ENCODE results near the gene ZSWIM5.
"Not testable (repeated sequence)": the region's sequence is repeated elsewhere in the genome, so short reads cannot be mapped to it uniquely, and the experiment has no call there.

The ZSWIM5 gene

DNA sequence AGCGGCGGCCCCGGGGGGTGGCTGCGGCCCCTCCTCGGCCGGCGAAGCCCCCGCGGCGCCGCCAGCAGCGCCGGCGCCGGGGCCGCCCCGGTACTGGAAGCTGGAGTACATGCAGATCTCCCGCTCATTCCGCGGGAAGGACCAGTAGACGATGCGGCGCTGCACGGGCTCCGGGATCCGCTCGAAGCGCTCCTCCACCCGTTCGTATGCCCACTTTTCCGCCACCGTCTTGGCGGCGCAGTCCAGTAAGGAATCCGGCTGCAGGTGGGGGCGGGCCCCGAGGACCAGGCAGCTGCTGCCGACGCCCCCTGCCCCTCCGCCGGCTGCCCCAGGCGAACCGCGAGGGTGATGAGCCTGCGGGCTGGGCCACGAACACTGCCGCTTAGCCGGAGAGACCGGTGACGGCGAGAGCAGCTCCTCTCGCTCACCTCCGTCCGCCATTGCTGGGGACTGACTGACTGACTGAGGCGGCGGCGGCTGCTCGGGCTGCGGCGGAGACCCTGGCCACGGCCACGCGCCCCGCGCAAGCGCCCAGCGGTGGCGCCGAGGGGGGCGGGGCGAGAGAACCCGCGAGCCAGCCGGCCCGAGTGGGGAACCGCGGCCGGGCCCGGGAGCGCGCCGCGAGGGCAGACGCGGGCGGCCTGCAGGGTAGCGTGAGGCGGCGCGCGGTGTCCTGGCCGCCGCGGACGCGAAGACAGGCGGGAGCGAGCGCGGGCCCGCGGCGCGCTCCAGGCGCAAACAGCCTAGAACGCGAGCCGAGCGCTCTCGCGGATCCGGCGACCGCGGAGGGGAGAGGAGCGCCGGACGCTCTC, at the start of gene ZSWIM5:
Gene ZSWIM5, minus strand, starts transcription at position 696 of the 812 bp plus-strand sequence. Its CDS starts 255 bp downstream, at position 441.
- Mint-ChIP-seq H3K9me3 (no peaks in the 10 kb centered on the region), H3K36me3 (no peaks in the 10 kb centered on the region)

DNA sequence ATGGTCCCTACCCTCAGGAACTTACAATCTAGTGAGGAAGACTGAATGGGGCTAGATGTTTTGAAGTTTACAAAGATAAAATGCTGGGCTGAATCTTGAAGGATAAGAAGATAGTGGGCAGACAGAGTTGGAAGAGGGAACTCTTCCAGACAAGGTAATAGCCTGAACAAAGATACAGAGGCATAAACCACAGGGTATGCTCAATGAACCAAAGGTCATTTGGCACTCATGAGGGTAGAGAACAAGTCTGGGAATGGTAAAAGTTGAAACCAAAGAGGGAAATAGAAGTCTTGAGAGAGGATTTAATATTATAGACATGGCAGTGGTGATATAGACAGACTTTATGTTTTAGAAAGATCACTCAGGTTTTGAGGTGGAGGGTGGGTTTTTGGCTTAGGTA, 48.1 kb upstream of the ZSWIM5 start:
- peaks cover 13% of the 10 kb centered on the region for H3K36me3 Mint-ChIP-seq
- H3K4me3 Mint-ChIP-seq: no peak overlapping the region
- H3K27ac Mint-ChIP-seq: no peak overlapping the region
- H3K9me3 Mint-ChIP-seq: peaks cover 6% of the 10 kb centered on the region
- no peaks in the 10 kb centered on the region for H3K4me1 Mint-ChIP-seq
- H3K27me3 Mint-ChIP-seq: no peaks in the 10 kb centered on the region

More for the DNA sequence above, at the start of gene ZSWIM5:
- H3K27ac Mint-ChIP-seq: peak within 1 kb of the TSS; percentile 93
- no peaks in the 10 kb centered on the region for H3K27me3 Mint-ChIP-seq
- peaks cover 44% of the 10 kb centered on the region for H3K4me1 Mint-ChIP-seq
- H3K4me3 Mint-ChIP-seq: peak within 1 kb of the TSS; percentile 96

DNA sequence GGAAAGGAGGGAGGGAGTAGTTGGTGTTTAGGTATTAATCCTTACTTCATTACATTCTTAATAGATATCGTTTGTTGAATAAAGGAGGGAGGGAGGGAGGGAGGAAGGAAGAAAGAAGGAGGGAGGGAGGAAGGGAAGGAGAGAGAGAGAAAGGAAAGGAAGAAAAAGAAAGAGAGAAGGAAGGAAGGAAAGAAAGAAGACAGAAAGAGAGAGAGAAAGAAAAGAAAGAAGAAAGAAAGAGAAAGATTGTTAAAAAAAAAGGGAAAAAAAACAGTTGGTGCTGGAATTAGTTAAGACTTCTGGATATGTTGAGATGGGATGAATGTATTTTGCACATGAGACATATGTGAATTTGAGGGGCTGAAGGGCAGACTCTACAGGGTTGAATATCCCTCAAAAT, 44.1 kb upstream of the ZSWIM5 start:
- peak overlapping the region; percentile 88 for H3K27ac Mint-ChIP-seq
- peaks cover 4% of the 10 kb centered on the region for H3K9me3 Mint-ChIP-seq
- no peaks in the 10 kb centered on the region for H3K27me3 Mint-ChIP-seq
- H3K36me3 Mint-ChIP-seq: no peaks in the 10 kb centered on the region
- no peak overlapping the region for H3K4me3 Mint-ChIP-seq
- H3K4me1 Mint-ChIP-seq: peaks cover 20% of the 10 kb centered on the region

DNA sequence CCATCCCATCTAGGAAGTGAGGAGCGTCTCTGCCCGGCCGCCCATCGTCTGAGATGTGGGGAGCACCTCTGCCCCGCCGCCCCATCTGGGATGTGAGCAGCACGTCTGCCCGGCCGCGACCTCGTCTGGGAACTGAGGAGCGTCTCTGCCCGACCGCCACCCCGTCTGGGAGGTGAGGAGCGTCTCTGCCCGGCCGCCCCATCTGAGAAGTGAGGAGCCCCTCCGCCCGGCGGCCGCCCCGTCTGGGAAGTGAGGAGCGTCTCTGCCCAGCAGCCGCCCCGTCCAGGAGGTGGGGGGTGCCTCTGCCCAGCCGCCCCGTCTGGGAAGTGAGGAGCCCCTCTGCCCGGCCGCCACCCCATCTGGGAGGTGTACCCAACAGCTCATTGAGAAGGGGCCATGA, 41.6 kb upstream of the ZSWIM5 start:
- Mint-ChIP-seq H3K27ac (peak overlapping the region; percentile 60), H3K4me1 (peaks cover 22% of the 10 kb centered on the region)
- not testable (repeated sequence) for H3K36me3 Mint-ChIP-seq, H3K4me3 Mint-ChIP-seq, H3K27me3 Mint-ChIP-seq, H3K9me3 Mint-ChIP-seq

DNA sequence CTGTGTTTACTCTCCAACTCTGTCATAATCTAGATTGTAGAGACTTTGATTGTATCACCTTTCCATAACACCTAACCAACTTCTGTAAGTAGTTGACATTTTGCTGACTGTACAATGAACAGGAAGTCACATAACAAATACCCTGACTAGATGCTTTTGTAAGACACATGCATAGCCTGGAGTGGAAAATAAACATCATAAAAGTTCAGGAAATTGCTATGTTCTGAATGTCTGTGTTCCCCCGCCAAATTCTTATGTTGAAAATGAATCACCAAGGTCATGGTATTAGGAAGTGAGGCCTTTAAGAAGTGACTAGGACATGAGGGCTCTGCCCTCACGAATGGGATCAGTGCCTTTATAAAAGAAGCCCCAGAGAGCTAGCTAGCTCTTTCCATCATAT, 40.4 kb upstream of the ZSWIM5 start:
- Mint-ChIP-seq H3K27me3 (no peaks in the 10 kb centered on the region), H3K27ac (peak overlapping the region; percentile 99), H3K36me3 (peaks cover 2% of the 10 kb centered on the region)

DNA sequence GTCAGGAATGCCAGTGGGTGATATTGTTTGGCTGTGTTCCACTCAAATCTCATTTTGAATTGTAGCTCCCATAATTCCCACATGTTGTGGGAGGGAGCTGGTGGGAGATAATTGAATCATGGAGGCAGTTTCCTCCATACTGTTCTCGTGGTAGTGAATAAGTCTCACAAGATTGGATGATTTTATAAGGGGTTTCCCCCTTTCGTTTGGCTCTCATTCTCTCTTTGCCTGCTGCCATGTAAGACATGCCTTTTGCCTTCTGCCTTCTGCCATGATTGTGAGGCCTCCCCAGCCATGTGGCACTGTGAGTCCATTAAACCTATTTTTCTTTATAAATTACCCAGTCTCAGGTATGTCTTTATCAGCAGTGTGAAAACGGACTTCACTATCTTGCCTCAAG, 40.0 kb upstream of the ZSWIM5 start:
- H3K27me3 Mint-ChIP-seq: not testable (repeated sequence)

More for the DNA sequence above, 40.4 kb upstream of the ZSWIM5 start:
- Mint-ChIP-seq H3K4me1 (peaks cover 22% of the 10 kb centered on the region), H3K4me3 (peak overlapping the region; percentile 62), H3K9me3 (peaks cover 8% of the 10 kb centered on the region)

DNA sequence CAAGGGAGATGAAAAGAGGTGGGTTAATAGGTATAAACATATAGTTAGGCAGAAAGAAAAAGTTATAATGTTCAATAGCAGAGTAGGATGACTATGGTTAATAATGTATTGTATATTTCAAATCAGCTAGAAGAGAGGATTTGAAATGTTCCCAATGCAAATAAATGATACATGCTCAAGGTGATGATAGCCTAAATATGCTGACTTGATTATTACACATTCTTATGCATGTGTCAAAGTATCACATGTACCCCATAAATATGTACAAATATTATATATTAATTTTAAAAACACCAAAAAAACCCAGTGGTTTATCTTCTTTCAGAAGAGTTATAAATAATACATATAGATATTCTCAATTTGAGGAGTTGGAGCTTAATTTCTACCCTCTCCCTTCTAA, 38.3 kb upstream of the ZSWIM5 start:
- Mint-ChIP-seq H3K9me3 (peaks cover 8% of the 10 kb centered on the region), H3K4me3 (no peak overlapping the region), H3K27me3 (no peaks in the 10 kb centered on the region), H3K36me3 (peaks cover 2% of the 10 kb centered on the region), H3K4me1 (peaks cover 22% of the 10 kb centered on the region), H3K27ac (peak overlapping the region; percentile 11)

More for the DNA sequence above, 40.0 kb upstream of the ZSWIM5 start:
- Mint-ChIP-seq H3K27ac (peak overlapping the region; percentile 99), H3K4me3 (peak overlapping the region; percentile 62), H3K4me1 (peaks cover 22% of the 10 kb centered on the region)
- not testable (repeated sequence) for H3K36me3 Mint-ChIP-seq, H3K9me3 Mint-ChIP-seq

DNA sequence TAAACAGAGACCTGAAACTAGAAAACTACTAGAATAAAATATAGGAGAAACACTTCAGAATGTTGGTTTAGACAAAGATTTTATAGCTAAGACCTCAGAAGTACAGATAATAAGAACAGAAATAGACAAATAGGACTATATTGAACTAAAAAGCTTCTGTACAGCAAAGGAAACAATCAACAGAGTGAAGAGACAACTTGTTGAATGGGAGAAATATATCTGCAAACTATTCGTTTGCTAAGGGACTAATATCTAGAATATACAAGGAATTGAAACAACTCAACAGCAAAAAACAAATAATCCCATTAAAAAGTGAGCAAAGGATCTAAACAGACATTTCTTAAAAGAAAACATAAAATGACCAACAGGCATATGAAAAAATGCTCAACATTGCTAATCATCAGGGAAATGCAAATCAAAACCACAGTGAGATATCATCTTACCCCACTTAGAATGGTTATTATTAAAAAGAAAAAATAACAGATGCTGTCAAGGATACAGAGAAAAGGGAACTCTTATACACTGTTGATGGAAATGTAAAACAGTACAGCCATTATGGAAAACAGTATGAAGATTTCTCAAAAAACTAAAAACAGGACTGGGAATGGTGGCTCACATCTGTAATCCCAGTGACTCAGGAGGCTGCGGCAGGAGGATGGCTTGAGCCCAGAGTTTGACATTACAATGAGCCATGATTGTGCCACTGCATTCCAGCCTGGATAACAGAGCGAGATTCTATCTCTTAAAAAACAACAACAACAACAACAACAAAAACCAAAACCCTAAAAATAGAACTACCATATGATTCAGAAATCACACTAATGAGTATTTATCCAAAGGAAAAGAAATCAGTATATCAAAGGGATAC, 37.3 kb upstream of the ZSWIM5 start:
- peaks cover 8% of the 10 kb centered on the region for H3K9me3 Mint-ChIP-seq
- peaks cover 22% of the 10 kb centered on the region for H3K4me1 Mint-ChIP-seq
- H3K27me3 Mint-ChIP-seq: no peaks in the 10 kb centered on the region
- H3K27ac Mint-ChIP-seq: no peak overlapping the region
- no peak overlapping the region for H3K4me3 Mint-ChIP-seq
- H3K36me3 Mint-ChIP-seq: peaks cover 2% of the 10 kb centered on the region

DNA sequence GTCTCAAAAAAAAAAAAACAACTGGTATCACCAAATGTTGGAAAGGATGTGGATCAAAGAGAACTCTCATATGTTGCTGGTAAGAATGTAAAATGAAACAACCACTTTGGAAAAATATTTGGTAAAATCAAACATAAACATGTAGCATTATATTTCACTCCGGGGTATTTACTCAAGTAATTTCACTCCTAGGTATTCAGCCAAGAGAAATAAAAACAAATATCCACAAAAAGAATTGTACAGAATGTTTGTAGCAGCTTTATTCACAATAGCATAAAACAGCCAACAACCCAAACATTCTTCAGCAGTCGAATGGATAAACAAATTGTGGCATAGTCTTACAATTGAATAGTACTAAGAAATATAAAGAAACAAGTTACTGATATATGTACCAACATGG, 32.4 kb upstream of the ZSWIM5 start:
- H3K36me3 Mint-ChIP-seq: peaks cover 2% of the 10 kb centered on the region
- no peak overlapping the region for H3K4me3 Mint-ChIP-seq

DNA sequence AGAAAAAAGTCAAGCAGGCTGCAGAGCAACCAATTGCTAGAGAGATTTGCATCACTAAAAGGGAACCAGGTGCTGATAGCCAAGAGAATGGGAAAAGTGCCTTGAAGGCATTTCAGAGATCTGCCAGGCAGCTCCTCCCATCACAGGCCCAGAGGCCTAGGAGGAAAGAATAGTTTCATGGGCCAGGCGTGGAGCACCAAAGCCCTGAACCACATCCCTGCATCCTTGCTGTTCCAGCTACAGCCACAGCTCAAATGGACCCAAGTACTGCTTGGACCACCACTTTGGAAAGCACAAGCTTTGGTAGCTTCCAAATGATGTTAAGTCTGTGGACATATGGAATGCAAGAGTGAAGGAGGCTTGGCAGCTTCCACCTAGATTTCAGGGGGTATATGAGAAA, 29.7 kb upstream of the ZSWIM5 start:
- Mint-ChIP-seq H3K27me3 (no peaks in the 10 kb centered on the region), H3K4me1 (no peaks in the 10 kb centered on the region), H3K4me3 (no peak overlapping the region), H3K27ac (no peak overlapping the region), H3K36me3 (peaks cover 2% of the 10 kb centered on the region), H3K9me3 (peaks cover 3% of the 10 kb centered on the region)

More for the DNA sequence above, 32.4 kb upstream of the ZSWIM5 start:
- Mint-ChIP-seq H3K9me3 (peaks cover 3% of the 10 kb centered on the region), H3K4me1 (no peaks in the 10 kb centered on the region), H3K27me3 (no peaks in the 10 kb centered on the region), H3K27ac (no peak overlapping the region)

DNA sequence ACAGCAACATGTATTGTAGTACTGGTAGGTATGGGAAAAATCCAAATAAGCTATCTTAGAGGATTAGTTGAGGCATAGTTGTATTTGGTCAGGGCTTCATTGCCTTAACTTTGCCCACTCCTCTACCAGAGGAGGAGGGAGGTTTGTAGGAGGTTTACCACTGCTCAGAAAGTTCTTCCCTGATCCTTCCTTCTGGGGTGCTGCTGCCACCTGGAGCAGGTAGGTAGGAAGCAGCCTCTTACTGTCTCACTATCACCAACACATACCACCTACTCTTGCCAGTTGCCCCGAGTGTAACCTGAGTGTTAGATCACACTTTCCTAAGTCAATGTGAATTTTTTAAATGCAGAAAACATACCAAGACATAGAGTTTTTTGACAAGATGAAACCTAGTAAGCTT, 24.1 kb upstream of the ZSWIM5 start:
- no peaks in the 10 kb centered on the region for H3K4me1 Mint-ChIP-seq
- no peaks in the 10 kb centered on the region for H3K27me3 Mint-ChIP-seq
- no peak overlapping the region for H3K4me3 Mint-ChIP-seq
- H3K27ac Mint-ChIP-seq: no peak overlapping the region
- peaks cover 3% of the 10 kb centered on the region for H3K9me3 Mint-ChIP-seq
- no peaks in the 10 kb centered on the region for H3K36me3 Mint-ChIP-seq

DNA sequence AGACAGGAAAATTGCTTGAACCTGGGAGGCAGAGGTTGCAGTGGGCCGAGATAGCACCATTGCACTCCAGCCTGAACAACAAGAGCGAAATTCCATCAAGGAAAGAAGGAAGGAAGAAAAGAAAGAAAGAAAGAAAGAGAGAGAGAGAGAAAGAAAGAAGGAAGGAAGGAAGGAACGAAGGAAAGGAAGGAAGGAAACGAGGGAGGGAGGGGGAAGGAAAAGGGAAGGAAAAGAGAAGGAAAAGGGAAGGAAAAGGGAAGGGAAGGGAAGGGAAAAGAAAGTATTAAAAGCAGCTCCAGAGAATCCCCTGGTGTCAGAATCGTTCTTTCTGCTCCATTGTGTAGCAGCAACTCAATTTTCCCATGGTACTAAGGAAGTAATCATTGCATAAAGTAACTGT, 19.2 kb upstream of the ZSWIM5 start:
- Mint-ChIP-seq H3K4me1 (no peaks in the 10 kb centered on the region), H3K9me3 (no peaks in the 10 kb centered on the region), H3K27me3 (no peaks in the 10 kb centered on the region), H3K4me3 (no peak overlapping the region), H3K36me3 (no peaks in the 10 kb centered on the region), H3K27ac (no peak overlapping the region)

DNA sequence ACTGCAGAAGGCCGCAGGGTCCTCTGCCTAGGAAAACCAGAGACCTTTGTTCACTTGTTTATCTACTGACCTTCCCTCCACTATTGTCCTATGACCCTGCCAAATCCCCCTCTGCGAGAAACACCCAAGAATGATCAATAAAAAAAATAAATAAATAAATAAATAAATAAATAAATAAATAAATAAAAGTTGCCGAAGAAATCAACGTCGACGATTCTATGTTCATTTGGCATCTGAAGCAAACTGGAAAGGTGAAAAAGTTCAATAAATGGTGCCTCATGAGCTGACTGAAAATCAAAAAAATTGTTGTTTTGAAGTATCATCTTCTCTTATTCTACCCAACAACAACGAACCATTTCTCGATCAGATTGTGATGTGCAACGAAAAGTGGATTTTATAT, 17.3 kb upstream of the ZSWIM5 start:
- H3K36me3 Mint-ChIP-seq, H3K4me1 Mint-ChIP-seq, H3K9me3 Mint-ChIP-seq, H3K27ac Mint-ChIP-seq, H3K27me3 Mint-ChIP-seq, H3K4me3 Mint-ChIP-seq: not testable (repeated sequence)

DNA sequence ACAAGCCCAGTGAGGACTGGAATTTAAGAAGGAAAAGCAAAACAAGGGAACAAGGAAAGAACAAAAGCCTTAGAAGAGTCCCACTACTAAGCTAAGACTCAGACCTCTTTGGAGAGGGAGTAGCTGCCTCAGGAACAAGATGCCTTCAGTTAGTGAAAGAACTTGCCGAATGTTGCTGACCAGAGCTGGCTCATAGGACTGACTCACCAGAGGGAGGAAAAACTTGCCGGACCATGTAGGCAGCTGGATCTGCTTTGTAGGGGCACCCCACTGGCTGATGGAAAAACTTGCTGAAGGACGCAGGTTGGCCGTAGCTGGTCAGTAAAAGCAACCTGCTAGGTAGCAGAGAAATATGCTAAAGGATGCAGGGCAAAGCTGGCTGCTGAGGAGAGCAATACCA, 15.3 kb upstream of the ZSWIM5 start:
- no peaks in the 10 kb centered on the region for H3K36me3 Mint-ChIP-seq

DNA sequence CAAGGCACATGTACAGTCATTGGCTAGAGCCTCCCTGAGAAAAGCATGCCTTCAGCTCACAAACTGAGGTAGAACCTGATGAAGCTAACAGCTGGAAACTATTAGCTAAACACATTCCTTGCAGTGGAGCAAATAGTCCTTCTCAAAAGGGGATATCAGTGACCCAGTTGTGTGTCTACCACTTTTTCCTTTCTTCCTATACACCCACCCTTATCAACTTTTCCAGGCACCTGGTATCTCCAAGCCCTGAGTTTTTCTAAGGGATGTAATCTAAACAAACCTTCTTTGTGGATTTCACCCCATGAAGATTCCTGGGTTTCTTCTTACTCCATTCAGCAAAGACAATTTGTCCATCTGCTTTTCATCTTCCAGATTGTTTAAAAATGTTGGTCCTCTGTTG, 10.5 kb upstream of the ZSWIM5 start:
- no peaks in the 10 kb centered on the region for H3K27me3 Mint-ChIP-seq
- no peaks in the 10 kb centered on the region for H3K36me3 Mint-ChIP-seq
- H3K4me3 Mint-ChIP-seq: no peak overlapping the region
- no peaks in the 10 kb centered on the region for H3K9me3 Mint-ChIP-seq
- no peaks in the 10 kb centered on the region for H3K4me1 Mint-ChIP-seq
- no peak overlapping the region for H3K27ac Mint-ChIP-seq

More for the DNA sequence above, 15.3 kb upstream of the ZSWIM5 start:
- Mint-ChIP-seq H3K27ac (no peak overlapping the region), H3K4me3 (no peak overlapping the region), H3K4me1 (no peaks in the 10 kb centered on the region), H3K9me3 (no peaks in the 10 kb centered on the region), H3K27me3 (no peaks in the 10 kb centered on the region)

DNA sequence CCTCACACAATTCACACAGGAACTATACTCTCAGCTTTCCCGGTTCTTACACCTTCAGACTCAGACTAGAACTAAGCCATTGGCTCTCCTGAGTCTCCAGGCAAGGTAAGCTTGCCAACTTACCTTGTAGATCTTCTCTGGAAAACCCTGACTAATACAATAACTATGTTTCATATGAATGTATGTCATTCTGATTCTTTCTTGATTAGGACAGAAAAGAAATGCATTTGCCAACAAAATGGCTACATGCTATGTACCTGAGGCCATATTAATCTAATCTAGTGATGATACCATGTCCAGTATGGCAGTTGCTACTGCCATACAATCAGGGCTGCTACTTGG, 9.8 kb upstream of the ZSWIM5 start:
- H3K36me3 Mint-ChIP-seq: no peaks in the 10 kb centered on the region
- no peaks in the 10 kb centered on the region for H3K9me3 Mint-ChIP-seq
- no peak overlapping the region for H3K4me3 Mint-ChIP-seq
- H3K27me3 Mint-ChIP-seq: no peaks in the 10 kb centered on the region
- no peak overlapping the region for H3K27ac Mint-ChIP-seq
- no peaks in the 10 kb centered on the region for H3K4me1 Mint-ChIP-seq
